Colonic mucosa (tissue), 4 donors: Measurements from ENCODE around the gene TSPAN3. TPM values are rescaled to one million over a fixed set of nuclear protein-coding genes. Genes with fewer than 3 reads are reported as not detected.

Experiments used
- DNase-seq: peaks from one replicate; pipeline ENCODE4 v3.0.0-alpha.2; 2020
- H3K27ac ChIP-seq: fragments of 200-600 bp; one replicate; pipeline ENCODE4 v1.8.0; 2021
- H3K27me3 ChIP-seq: fragments of 200-600 bp; one replicate; pipeline ENCODE4 v1.8.0; 2021
- H3K36me3 ChIP-seq: fragments of 200-600 bp; one replicate; pipeline ENCODE4 v1.8.0; 2021
- H3K4me1 ChIP-seq: fragments of 200-600 bp; one replicate; pipeline ENCODE4 v1.8.0; 2021; ENCODE audit warnings: mild to moderate bottlenecking
- H3K4me3 ChIP-seq: fragments of 200-600 bp; one replicate; pipeline ENCODE4 v1.8.0; 2021
- H3K9ac ChIP-seq, 2 donors: one replicate each; pipeline ENCODE4 v1.7.0; 2013; ENCODE audit warnings: control low read depth in 2 of 2, low read depth in 2 of 2, low read length in 2 of 2
- H3K9me3 ChIP-seq: fragments of 200-600 bp; one replicate; pipeline ENCODE4 v1.8.0; 2021
- CTCF ChIP-seq: fragments of 200-600 bp; IDR thresholded peaks from one replicate; pipeline ENCODE4 v1.8.0; 2022; ENCODE audit warnings: antibody characterized with exemption, mild to moderate bottlenecking
- intact Hi-C: fragments of 100-400 bp; cut with DNase I; formaldehyde crosslinking; loops from one replicate; pipeline ENCODE4 v1.14.1; 2022
- total RNA-seq, 2 donors: library from RNA; stranded (reverse); fragmentation: NEBNext Ultra II Directional in 1 of 2; extraction: Animal tissue kit (Norgen Biotek cat#: 25700) in 1 of 2; gene quantifications; one replicate each; pipeline ENCODE4 v1.2.1, GENCODE V29; 2021
- donor health status: healthy.
- donor health status: DM: no; HTN: no; CAD: no.
- donor health status: DM: no; HTN: no; CAD: no.

Gene TSPAN3
- total RNA-seq, 2 donors from 2014 or later, result 594 to 841 TPM

DNA sequence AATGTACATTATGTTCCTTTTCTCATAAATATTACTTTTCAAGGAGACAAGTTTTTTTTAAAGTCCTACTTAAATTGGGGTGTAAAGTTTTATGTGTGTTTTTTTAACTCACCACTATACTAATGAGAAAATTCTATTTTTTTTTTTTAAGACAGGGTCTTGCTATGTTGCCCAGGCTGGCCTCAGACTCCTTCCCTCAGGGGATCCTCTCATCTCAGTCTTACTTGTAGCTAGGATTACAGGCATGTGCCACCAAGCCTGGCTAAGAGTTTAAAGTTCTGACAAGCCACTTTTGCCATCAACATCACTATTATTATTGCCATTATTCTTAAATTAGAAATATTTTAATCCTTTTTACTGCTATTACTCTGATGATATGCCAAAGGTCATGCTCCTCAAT, 7.7 kb downstream of the TSPAN3 start:
- H3K36me3 ChIP-seq, result no peaks in the 10 kb centered on the region
- H3K27me3 ChIP-seq, result no peaks in the 10 kb centered on the region
- H3K9me3 ChIP-seq, result no peaks in the 10 kb centered on the region
- H3K4me3 ChIP-seq, result no peak overlapping the region
- H3K4me1 ChIP-seq, result peaks cover 27% of the 10 kb centered on the region
- no peak for DNase-seq
- no peak overlapping the region for H3K27ac ChIP-seq
- no peak for TF ChIP-seq CTCF
- intact Hi-C loops, result no loop called here
- H3K9ac ChIP-seq, result no peak overlapping the region

GRCh38 chr15:77060546-77060945, 10.4 kb downstream of the TSPAN3 start:
- no peaks in the 10 kb centered on the region for H3K9me3 ChIP-seq
- no peak overlapping the region for H3K27ac ChIP-seq
- no peak for TF ChIP-seq CTCF
- no peaks in the 10 kb centered on the region for H3K36me3 ChIP-seq
- intact Hi-C loops, result no loop called here
- no peak for DNase-seq
- H3K27me3 ChIP-seq, result no peaks in the 10 kb centered on the region
- no peak overlapping the region for H3K4me3 ChIP-seq
- H3K4me1 ChIP-seq, result peaks cover 22% of the 10 kb centered on the region
- H3K9ac ChIP-seq, result no peak overlapping the region

DNA sequence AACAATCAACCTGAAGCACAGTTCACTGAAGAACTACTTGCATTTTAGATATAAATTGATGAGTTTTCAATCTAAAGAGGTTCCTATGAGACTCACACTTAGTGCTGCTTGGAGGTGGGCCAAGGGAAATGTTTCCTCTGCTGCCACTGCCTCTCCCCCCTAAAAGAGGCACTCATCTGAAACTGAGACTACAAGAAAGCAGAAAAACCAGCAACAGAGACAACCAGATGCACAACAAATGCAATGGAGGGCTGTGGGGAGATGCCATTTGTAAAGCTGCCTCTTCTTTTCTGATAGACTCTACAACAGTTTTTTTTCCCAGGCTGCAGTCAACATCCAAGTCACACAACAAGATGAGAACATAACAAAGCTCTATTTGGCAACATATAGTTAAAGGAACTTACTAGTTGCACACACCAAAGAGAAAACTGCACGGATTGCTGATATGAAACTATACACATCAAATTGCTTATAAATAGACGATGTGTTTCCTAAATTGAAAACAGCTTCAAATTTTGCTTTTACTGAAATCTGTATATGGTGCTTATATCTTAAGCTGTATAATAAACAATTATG, 11.0 kb downstream of the TSPAN3 start:
- intact Hi-C loops, result no loop called here
- H3K9me3 ChIP-seq, result no peaks in the 10 kb centered on the region
- no peak overlapping the region for H3K9ac ChIP-seq
- peaks cover 15% of the 10 kb centered on the region for H3K4me1 ChIP-seq
- H3K27me3 ChIP-seq, result no peaks in the 10 kb centered on the region
- no peaks in the 10 kb centered on the region for H3K36me3 ChIP-seq
- no peak for TF ChIP-seq CTCF
- no peak overlapping the region for H3K27ac ChIP-seq
- H3K4me3 ChIP-seq, result no peak overlapping the region
- DNase-seq, result no peak

DNA sequence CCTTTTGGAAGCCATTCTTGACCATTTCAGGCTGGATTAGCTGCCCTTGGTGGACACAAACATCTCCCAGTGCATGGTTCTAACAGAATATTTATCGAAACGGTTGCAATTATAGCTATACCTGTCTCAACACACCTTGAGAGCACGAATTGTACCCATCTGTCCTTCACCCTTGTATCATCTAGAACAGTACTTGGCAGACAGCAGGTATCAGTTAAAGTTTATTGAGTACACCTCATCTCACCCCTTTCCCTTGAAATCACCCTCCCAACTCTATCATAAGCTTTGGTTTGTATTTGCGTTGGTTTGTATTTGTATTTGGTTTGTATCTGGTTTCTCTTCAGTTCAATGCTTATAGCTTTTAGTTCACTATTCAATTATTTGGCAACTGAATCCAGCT, 12.4 kb downstream of the TSPAN3 start:
- H3K27me3 ChIP-seq, result no peaks in the 10 kb centered on the region
- peaks cover 9% of the 10 kb centered on the region for H3K4me1 ChIP-seq
- no peak overlapping the region for H3K4me3 ChIP-seq
- no peaks in the 10 kb centered on the region for H3K9me3 ChIP-seq
- intact Hi-C loops, result no loop called here
- TF ChIP-seq CTCF, result no peak
- H3K36me3 ChIP-seq, result no peaks in the 10 kb centered on the region
- H3K9ac ChIP-seq, result no peak overlapping the region
- no peak for DNase-seq
- H3K27ac ChIP-seq, result no peak overlapping the region

GRCh38 chr15:77057685-77058084, 13.2 kb downstream of the TSPAN3 start:
- intact Hi-C loops, result no loop called here
- Histone ChIP-seq H3K27me3 (no peaks in the 10 kb centered on the region), H3K9ac (no peak overlapping the region), H3K9me3 (no peaks in the 10 kb centered on the region), H3K4me3 (no peak overlapping the region), H3K4me1 (peaks cover 9% of the 10 kb centered on the region), H3K36me3 (no peaks in the 10 kb centered on the region), H3K27ac (no peak overlapping the region)
- TF ChIP-seq CTCF, result no peak
- no peak for DNase-seq

DNA sequence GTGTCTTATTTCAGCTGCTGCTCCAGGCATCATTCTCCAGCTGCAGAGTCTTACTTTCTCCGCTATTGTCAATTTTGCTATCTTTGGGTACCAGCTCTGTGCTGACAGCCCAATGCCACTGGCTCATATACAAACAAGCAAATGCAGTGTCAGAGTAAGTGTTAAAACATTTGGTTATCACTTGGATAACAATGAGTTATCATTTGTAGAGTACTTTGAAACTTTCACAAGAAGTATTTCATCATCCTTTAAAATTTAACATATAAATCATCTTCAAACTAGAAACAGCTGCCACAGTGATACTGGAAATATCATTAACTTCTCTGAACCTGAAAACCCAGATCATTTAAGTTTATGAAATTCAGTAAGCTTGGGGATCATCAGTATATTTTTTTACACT, 13.8 kb downstream of the TSPAN3 start:
- no peaks in the 10 kb centered on the region for H3K27me3 ChIP-seq
- no peaks in the 10 kb centered on the region for H3K36me3 ChIP-seq
- TF ChIP-seq CTCF, result no peak
- DNase-seq, result no peak
- H3K27ac ChIP-seq, result no peak overlapping the region
- H3K4me1 ChIP-seq, result peaks cover 9% of the 10 kb centered on the region
- intact Hi-C loops, result no loop called here
- no peaks in the 10 kb centered on the region for H3K9me3 ChIP-seq
- no peak overlapping the region for H3K4me3 ChIP-seq
- no peak overlapping the region for H3K9ac ChIP-seq
